DOHH2 (cell line): ENCODE results near the gene FAM25A.

Experiments used
- H3F3A ChIP-seq: fragments of 200-600 bp; sonication (generic), shearing (Covaris generic); 2 replicates; pipeline ENCODE4 v1.6.0; 2016; ENCODE audit warnings: antibody characterized with exemption, mild to moderate bottlenecking; ENCODE audit not compliant: control insufficient read depth, insufficient read depth
- H3K27ac ChIP-seq: fragments of 200-600 bp; sonication (generic); 2 replicates; pipeline ENCODE4 v1.5.1; 2014; ENCODE audit warnings: low read depth, mild to moderate bottlenecking, low read length, moderate library complexity
- H3K27me3 ChIP-seq: fragments of 200-600 bp; sonication (generic); 2 replicates; pipeline ENCODE4 v1.6.1; 2014; ENCODE audit warnings: mild to moderate bottlenecking, low read length, mixed read lengths; ENCODE audit not compliant: control insufficient read depth
- H3K36me3 ChIP-seq: fragments of 200-600 bp; sonication (generic); 2 replicates; pipeline ENCODE4 v1.6.1; 2014; ENCODE audit warnings: mild to moderate bottlenecking, low read length, moderate library complexity, mixed read lengths; ENCODE audit not compliant: control insufficient read depth
- H3K4me1 ChIP-seq: fragments of 200-600 bp; sonication (generic); 2 replicates; pipeline ENCODE4 v1.6.1; 2014; ENCODE audit warnings: mild to moderate bottlenecking, low read length, mixed read lengths; ENCODE audit not compliant: control insufficient read depth
- H3K4me2 ChIP-seq: fragments of 200-600 bp; sonication (generic); 2 replicates; pipeline ENCODE4 v1.6.0; 2014; ENCODE audit warnings: mild to moderate bottlenecking, low read length, moderate library complexity
- H3K4me3 ChIP-seq: fragments of 200-600 bp; sonication (generic); 2 replicates; pipeline ENCODE4 v1.5.1; 2014; ENCODE audit warnings: mild to moderate bottlenecking, low read length, mixed read lengths
- H3K79me2 ChIP-seq: fragments of 200-600 bp; sonication (generic); 2 replicates; pipeline ENCODE4 v1.6.1; 2014; ENCODE audit warnings: mild to moderate bottlenecking, low read length, mixed read lengths; ENCODE audit not compliant: control insufficient read depth
- H3K9me2 ChIP-seq: fragments of 200-600 bp; sonication (generic); replicated peaks from 2 replicates; pipeline ENCODE4 v1.6.1; 2014; ENCODE audit warnings: mild to moderate bottlenecking, low read length, mixed read lengths; ENCODE audit not compliant: control insufficient read depth
- H3K9me3 ChIP-seq: fragments of 200-600 bp; sonication (generic); 2 replicates; pipeline ENCODE4 v1.6.1; 2014; ENCODE audit warnings: antibody characterized with exemption, low read length, mixed read lengths; ENCODE audit not compliant: control insufficient read depth, insufficient read depth
- H4K20me1 ChIP-seq: fragments of 200-600 bp; sonication (generic); 2 replicates; pipeline ENCODE4 v1.6.0; 2014; ENCODE audit warnings: low read depth, mild to moderate bottlenecking, antibody characterized with exemption, low read length, moderate library complexity; ENCODE audit not compliant: control insufficient read depth, insufficient read depth
- EZH2phosphoT487 ChIP-seq: fragments of 200-600 bp; sonication (generic); IDR thresholded peaks from 2 replicates; pipeline ENCODE4 v1.6.1; 2017; ENCODE audit warnings: borderline replicate concordance, mild to moderate bottlenecking, antibody characterized with exemption, low read length, moderate library complexity, mixed read lengths
- TF ChIP-seq, protein P1 (sequence below): fragments of 200-600 bp; sonication (generic); IDR thresholded peaks from one replicate; pipeline ENCODE4 v1.5.1; 2014; ENCODE audit warnings: antibody characterized with exemption, mild to moderate bottlenecking, low read depth, low read length; ENCODE audit not compliant: poor library complexity, severe bottlenecking

Gene FAM25A

DNA sequence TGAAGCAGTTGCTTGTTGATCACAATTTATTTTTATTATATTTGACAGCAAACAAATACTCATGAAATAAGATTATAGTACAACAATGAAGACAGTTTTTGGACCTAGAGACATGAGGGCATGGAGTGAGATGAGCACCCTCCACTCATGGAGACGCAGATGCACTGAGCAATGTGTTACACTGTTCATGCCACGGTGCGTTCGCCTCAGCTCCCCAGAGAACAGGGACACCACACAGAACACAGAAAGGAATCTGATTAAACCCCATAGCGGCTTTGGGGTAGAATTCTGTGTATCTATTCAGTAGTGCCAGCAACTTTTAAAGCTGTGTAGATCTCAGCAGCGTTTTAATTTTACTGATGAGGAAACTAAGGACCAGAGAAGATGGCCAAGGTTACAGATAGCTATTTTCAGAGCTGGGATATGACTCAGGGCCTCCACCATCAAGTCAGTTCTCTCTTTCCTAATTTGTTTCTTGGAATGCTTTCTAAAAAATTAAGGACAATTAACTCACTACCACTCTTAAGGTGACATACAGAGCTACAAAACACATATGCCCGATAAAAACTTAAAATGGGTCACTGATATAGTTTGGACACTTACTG, 33.6 kb downstream of the FAM25A start:
- TF ChIP-seq, protein P1, sequence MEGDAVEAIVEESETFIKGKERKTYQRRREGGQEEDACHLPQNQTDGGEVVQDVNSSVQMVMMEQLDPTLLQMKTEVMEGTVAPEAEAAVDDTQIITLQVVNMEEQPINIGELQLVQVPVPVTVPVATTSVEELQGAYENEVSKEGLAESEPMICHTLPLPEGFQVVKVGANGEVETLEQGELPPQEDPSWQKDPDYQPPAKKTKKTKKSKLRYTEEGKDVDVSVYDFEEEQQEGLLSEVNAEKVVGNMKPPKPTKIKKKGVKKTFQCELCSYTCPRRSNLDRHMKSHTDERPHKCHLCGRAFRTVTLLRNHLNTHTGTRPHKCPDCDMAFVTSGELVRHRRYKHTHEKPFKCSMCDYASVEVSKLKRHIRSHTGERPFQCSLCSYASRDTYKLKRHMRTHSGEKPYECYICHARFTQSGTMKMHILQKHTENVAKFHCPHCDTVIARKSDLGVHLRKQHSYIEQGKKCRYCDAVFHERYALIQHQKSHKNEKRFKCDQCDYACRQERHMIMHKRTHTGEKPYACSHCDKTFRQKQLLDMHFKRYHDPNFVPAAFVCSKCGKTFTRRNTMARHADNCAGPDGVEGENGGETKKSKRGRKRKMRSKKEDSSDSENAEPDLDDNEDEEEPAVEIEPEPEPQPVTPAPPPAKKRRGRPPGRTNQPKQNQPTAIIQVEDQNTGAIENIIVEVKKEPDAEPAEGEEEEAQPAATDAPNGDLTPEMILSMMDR = no peak
- TF ChIP-seq EZH2phosphoT487 = no peak
- H3K79me2 ChIP-seq = no peaks in the 10 kb centered on the region
- no peaks in the 10 kb centered on the region for H3K27me3 ChIP-seq
- H3K9me2 ChIP-seq = no peaks in the 10 kb centered on the region
- peaks cover 72% of the 10 kb centered on the region for H3K36me3 ChIP-seq
- no peaks in the 10 kb centered on the region for H3F3A ChIP-seq
- no peaks in the 10 kb centered on the region for H3K4me1 ChIP-seq
- no peak overlapping the region for H3K27ac ChIP-seq
- H3K9me3 ChIP-seq = no peaks in the 10 kb centered on the region
- no peaks in the 10 kb centered on the region for H4K20me1 ChIP-seq
- H3K4me3 ChIP-seq = no peak overlapping the region
- H3K4me2 ChIP-seq = no peak overlapping the region

DNA sequence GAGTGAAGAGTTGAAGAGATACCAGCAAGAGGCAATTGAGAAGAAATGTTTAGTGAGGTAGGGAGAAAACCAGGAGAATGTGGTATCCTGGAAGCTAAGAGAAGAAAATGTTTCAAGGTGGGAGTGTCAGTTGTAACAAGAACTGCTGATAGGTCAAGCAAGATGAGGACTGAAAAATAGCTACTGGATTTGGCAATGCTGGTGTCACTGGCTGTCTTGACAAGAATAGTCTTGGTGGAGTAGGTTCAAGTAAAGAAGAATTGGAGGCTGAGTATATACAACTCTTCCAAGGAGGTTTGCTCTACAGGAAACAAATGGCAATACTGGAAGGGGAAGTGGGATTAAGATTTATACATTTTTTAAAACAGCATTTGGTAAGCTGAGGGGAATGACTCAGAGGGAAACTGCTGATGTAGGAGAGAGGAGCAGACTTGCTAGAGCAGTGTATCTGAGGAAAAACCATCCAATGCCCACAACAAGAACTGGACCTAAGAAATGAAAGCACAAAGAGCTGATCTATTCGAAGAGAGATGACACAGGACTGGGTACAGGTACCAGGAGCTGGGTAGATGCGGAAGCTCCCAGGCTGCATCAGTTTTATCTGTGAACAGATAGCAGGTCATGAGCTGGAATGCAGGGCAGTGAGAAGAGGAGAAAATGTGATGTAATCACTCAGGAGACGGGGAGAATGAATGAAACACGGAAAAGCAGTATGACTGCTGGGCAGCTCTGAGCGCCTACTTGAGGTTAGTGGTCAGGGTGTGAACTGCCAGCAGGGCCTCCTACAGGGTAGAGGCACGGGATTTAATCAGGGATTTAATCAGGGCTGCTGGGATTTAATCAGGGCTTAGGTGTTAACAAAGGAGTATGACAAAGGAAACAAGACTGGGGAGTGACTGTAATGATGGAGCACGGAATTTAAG, 34.5 kb downstream of the FAM25A start:
- no peaks in the 10 kb centered on the region for H3K4me1 ChIP-seq
- TF ChIP-seq, protein P1 = no peak
- TF ChIP-seq EZH2phosphoT487 = no peak
- H3K36me3 ChIP-seq = peaks cover 74% of the 10 kb centered on the region
- H3K4me2 ChIP-seq = no peak overlapping the region
- no peak overlapping the region for H3K4me3 ChIP-seq
- no peaks in the 10 kb centered on the region for H3F3A ChIP-seq
- no peaks in the 10 kb centered on the region for H3K79me2 ChIP-seq
- no peaks in the 10 kb centered on the region for H3K9me2 ChIP-seq
- no peak overlapping the region for H3K27ac ChIP-seq
- no peaks in the 10 kb centered on the region for H4K20me1 ChIP-seq
- no peaks in the 10 kb centered on the region for H3K9me3 ChIP-seq
- no peaks in the 10 kb centered on the region for H3K27me3 ChIP-seq

DNA sequence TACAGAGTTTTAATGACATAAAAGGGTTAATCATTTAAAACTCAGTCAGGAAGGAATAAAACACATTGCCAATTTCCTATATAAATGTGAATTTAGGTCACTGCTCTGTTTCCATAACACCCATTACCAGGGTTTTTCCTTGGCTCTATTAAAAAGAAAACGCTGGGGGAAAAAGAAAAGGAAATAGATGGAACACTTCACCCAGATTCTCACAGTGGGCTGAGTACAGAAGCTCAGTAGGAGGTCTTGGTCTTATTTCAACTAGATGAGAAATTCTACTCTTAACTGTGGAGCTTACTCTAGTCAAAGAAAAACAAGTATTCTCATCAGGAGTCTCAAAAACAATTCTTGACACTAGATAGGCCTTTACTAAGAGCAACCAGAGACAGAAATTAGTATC, 38.1 kb downstream of the FAM25A start:
- no peaks in the 10 kb centered on the region for H3K9me3 ChIP-seq
- no peaks in the 10 kb centered on the region for H3K4me1 ChIP-seq
- no peaks in the 10 kb centered on the region for H3K79me2 ChIP-seq
- H3K9me2 ChIP-seq = no peaks in the 10 kb centered on the region
- peaks cover 78% of the 10 kb centered on the region for H3K36me3 ChIP-seq
- H4K20me1 ChIP-seq = no peaks in the 10 kb centered on the region
- no peak overlapping the region for H3K27ac ChIP-seq
- no peak for TF ChIP-seq EZH2phosphoT487
- TF ChIP-seq, protein P1 = no peak
- H3F3A ChIP-seq = no peaks in the 10 kb centered on the region
- H3K27me3 ChIP-seq = no peaks in the 10 kb centered on the region
- no peak overlapping the region for H3K4me2 ChIP-seq
- no peak overlapping the region for H3K4me3 ChIP-seq
